NK-92 (cell line): Measurements from ENCODE around the gene RECK.

Experiments
- DNase-seq: peaks from one replicate; lab custom pipeline; 2025; ENCODE audit not compliant: unreplicated experiment; lab: John Stamatoyannopoulos, UW

The RECK gene

DNA sequence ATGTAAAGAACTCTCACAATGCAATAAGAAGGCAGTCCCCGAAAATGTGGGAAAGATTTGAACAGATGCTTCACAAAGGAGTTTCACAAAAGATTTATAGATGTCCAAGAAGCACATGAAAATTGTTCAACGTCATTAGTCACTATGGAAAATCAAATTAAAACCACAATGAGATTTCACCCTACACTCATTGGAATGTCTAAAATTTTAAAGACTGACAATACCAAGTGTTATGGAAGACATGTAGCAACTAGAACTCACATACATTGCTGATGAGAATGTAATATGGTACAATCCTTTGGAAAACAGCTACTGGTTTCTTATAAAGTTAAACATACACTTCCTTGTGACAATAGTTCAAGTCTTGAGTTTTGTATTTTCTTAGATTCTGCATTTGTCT, 11.0 kb upstream of the RECK start:
- DNase-seq: no peak

DNA sequence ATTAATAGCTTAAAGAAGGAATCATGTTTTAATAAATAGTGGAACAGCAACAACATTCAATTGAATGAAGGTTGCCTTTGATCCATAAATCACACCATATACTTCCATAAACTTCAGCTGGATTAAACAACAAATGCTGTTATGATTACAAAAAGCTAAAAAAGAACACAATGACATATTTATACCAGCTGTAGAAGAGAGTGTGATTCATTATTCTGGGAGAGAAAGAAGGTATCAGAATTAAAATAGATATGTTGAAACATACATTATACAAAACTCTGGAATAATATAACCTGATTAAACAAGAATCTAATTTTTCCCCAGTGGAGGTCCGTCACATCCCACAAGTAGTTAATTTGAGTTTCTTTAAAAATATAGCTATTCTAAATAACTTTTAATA, 7.5 kb upstream of the RECK start:
- DNase-seq: no peak

- no peak for DNase-seq
Observed at GRCh38 chr9:36029765-36030528, 6.8 kb upstream of the RECK start.

DNA sequence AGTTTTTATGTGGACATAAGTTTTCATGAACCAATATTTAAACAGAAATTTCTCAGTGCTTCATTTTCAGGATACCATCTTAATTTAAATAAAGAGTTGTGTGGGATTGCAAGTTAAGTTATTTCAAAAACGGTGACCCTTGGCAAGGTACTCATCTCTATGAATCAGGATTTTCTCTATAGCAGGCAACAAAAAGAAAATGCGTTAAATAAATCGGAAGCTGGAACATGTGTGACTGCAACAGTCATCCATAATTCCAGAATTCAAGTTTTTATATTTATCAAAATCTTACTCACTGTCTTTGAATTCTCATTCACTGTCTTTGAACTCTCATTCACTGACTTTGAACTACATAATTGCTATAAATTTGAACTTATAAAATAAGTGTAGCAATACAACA, 5.8 kb upstream of the RECK start:
- DNase-seq: no peak

DNA sequence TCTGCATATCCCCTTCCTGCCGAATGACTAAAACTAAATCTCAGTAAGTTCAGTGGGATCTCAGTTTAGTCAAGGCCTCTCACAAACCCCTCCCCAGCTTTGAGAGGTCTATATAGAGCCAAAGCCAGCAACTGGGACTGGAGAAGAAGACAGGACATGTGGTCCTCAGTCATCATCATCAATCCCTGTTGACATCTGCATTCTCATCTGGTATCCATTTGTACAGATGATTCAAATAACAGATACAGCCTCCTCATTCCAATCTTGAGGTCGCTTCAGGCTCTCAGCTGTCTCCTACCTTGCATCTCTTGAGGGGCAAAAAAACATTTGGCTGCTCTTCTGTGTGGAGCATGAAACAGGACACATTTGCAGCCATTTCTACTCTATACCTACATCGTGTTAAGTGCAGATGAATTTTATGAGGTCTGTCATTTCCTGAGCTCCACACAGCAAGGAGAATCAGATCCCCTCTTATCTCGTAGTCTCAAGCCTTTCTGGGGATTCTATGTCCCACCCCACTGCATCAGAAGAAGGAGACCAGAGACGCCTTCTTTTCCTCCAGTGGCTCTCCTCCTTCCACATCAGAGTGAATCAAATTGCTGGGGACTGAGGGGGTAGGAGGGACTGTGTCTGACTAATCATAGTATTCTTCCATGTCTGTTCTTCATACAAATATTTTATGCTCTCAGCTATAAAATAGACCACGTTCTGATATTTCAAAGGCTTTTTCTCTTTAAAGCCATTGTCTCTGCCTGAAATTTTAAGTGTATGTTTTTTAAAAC, 4.7 kb upstream of the RECK start:
- no peak for DNase-seq

DNA sequence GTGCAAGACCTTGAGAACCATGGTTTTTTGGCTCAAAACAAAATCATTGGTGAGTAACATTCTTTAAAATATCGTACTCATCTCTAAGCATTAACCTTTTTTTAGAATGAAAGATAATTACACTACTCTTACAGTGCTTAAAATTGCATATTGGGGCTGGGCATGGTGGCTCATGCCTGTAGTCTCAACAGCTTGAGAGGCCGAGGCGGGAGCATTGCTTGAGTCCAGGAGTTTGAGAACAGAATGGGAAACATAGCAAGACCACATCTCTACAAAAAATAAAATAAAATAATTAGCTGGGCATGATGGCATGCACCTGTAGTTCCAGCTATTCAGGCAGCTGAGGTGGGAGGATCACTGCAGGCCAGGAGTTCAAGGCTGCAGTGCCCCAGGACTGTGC, 2.9 kb upstream of the RECK start:
- DNase-seq: no peak

DNA sequence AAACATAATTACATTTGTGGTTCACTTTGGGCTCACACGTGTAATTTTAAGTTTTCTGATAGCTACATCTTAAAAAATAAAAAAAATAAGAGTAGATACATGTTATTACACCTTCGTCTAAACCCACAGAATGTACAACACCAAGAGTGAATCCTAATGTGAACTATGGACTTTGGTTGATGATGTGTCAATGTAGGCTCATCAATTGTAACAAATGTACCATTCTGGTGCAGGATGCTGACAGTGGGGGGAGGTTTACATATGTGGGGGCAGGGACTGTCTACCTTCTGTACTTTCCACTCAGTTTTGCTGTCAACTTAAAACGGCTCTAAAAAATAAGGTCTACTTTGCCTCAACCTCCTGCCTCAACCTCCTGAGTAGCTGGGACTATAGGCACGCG, 2.5 kb upstream of the RECK start:
- no peak for DNase-seq

DNA sequence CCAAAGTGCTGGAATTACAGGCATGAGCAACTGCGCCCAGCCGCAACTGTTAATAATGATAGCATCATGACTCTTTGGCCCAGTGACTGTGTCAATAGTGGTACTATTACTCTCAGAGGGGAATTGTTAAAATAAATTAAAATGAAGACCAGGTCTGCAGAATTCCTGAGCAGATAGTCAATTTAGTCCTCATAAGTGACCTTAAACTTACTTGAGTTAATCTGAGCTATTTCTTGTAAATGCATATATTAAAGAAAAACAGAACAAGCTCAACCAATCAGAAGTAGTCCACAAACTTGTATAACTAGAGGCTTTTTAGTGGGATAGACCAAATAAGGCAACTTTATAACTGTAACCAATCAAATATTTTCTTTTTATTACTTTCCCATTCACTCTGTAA, 1.7 kb upstream of the RECK start:
- no peak for DNase-seq

- no peak for DNase-seq
Observed at GRCh38 chr9:36036253-36036779, 397 bp upstream of the RECK start.

- no peak for DNase-seq
Observed at GRCh38 chr9:36037549-36038122, 923 bp downstream of the RECK start.

GRCh38 chr9:36039121-36039520, 2.4 kb downstream of the RECK start:
- no peak for DNase-seq

DNA sequence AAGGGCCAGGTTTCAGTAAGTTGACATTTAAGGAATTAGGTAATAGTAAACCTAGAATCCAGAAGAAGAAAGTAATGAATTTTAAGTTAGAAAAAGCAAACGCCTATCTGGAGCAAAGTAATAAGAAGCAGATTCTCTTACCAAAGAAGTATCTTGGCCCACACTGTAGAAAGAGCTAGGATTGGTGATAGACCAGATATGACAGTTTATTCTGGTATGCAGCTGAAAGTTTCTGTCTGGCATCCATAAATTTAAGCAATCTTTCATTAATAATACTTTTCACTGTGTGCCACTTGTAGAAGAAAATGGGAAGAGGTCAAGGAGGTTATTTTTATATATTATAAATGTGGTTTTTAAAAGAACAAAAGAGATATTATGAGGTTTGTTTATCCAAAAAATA, 3.0 kb downstream of the RECK start:
- no peak for DNase-seq

DNA sequence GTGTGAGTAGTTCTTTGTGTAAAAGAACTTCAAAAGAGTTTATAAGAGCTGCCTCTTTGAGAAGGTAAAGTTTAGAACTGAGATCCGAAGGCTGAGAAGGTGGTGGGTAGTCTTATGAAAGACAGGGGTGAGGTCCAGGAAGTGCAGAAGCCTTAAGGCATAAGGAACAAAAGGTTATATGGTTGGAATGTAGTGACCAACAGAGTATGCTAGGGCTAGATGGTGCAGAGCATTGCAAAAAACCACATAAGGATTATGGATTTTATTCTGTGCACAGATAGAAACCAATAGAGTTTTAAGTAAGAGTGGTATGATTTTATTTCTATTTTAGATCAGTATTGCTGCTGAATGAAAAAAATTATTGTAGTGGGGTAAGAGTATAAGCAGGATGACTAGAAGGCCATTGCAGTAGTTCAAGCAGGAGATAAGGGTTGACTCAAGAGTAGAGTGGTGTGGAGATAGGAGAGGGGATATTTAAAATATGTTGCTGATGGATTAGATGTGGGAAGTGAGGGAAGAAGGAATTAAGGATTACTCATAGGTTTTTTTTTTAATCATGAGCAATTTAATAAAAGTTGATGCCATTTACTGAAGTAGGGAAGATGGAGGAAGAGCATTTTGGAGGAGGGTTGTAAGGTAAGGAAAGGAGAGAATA, 3.7 kb downstream of the RECK start:
- no peak for DNase-seq

DNA sequence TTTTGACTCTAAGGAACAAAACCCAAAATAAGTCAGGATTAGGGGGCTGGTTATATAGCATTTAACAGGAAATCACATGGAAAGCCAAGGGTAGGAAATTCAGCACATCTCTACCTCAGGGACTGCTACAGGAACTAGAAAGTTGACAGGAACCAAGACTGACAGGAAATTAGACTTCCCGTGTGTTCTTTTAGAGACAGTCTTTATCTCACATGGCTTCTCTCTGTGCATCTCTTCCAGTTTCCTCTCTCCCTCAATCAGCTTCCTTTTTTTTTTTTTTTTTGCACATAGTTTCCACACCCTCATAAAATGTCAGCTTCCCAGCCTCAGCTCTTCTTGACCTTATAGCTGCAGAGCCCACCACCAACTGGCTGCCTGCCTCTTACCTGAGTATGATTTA, 4.8 kb downstream of the RECK start:
- no peak for DNase-seq

GRCh38 chr9:36045610-36046009, 8.9 kb downstream of the RECK start:
- no peak for DNase-seq

GRCh38 chr9:36046923-36047322, 10.2 kb downstream of the RECK start:
- DNase-seq: no peak

DNA sequence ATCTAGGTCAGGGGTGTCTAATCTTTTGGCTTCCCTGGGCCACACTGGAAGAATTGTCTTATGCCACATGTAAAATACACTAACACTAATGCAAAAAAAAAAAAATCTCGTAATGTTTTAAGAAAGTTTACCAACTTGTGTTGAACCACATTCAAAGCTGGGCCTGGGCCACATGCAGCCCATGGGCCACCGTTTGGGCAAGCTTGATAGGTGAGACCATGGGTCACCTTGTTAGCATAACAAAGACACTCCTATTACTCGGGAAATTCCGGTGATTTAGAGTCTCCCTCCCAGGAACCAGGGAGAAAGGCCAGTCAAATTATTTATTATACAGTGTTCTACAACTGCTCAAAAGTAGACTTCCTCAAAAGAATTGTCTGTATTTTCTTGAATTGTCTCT, 12.7 kb downstream of the RECK start:
- no peak for DNase-seq

DNA sequence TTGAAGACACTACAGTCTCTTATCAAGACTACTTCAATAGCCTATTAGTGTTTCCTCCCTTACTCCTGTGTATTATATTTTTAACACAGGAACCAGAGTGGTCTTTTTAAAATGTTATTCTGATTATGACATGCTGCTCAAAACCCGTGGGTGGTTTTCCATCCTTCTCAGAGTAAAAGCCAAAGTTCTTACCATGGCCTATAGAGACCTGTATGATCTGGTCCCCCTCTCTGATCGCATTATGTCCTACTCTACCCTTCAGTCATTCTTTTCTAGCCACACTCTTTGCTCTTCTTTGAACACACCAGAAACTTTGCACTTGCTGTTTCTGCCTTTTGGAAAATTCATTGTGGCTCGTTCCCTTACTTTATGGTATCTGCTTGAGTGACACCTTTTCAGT, 13.8 kb downstream of the RECK start:
- DNase-seq: no peak

GRCh38 chr9:36051317-36051716, 14.6 kb downstream of the RECK start:
- no peak for DNase-seq

- DNase-seq: no peak
Observed at GRCh38 chr9:36053971-36054370, 17.3 kb downstream of the RECK start.

DNA sequence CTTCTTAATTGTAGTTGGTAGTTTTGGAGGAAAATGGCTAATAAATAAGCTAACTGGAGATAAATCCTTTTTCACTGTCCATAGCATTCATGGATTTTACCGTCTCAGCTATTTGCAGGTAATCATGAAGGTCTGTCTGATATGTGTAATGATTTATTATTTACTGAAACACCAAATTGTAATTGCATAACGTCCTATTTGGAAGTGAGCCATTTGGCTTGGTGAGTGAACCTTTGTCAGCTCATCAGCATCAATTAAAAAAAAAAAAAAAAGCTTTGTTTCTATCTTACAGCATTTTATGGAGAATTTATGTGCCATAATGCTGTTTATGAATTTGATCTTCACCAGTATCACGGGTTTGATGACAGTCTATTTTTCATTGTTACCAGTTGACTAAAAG, 20.2 kb downstream of the RECK start:
- DNase-seq: no peak
